Vagina (tissue), 2 donors: ENCODE measurements around the gene ADAMTSL1.

Experiments used
- CTCF ChIP-seq, 3 experiments: fragments of 450-650 bp in 2 of 3; fragments of 200-600 bp in 1 of 3; sonication (generic) in 1 of 3; IDR thresholded peaks; one replicate each; pipeline ENCODE4 v1.5.1; 2017 to 2019; ENCODE audit warnings: antibody characterized with exemption in 3 of 3, mild to moderate bottlenecking in 2 of 3, moderate library complexity in 2 of 3
- POLR2A ChIP-seq, 2 donors: fragments of 450-650 bp; IDR thresholded peaks; one replicate each; pipeline ENCODE4 v1.6.1; 2017; ENCODE audit warnings: antibody characterized with exemption in 2 of 2, mild to moderate bottlenecking in 2 of 2, moderate library complexity in 2 of 2
- POLR2AphosphoS5 ChIP-seq, 2 donors: sonication (generic); formaldehyde crosslinking; IDR thresholded peaks; one replicate each; pipeline ENCODE4 v1.9.0; 2017; ENCODE audit warnings: antibody characterized with exemption in 2 of 2, mild to moderate bottlenecking in 2 of 2, low read depth in 1 of 2; ENCODE audit not compliant: insufficient read depth in 1 of 2

- TF ChIP-seq POLR2A (IDR thresholded peaks at IDR 0.05) (no peak), CTCF (IDR thresholded peaks at IDR 0.05) (no peak), POLR2AphosphoS5 (IDR thresholded peaks at IDR 0.05; ENCODE audit: insufficient read depth in 1 of 2, low read depth in 1 of 2) (no peak)
Measured at GRCh38 chr9:18910435-18910834, 436.5 kb downstream of the ADAMTSL1 start.
